GM21737 (cell line): ENCODE data around the gene COL5A2.

Experiments
- ATAC-seq: cut with Tn5 transposase; IDR thresholded peaks from one replicate; pipeline ENCODE4 v1.9.1; 2021; ENCODE audit warnings: mild to moderate bottlenecking, moderate library complexity; ENCODE audit not compliant: unreplicated experiment

Gene COL5A2

DNA sequence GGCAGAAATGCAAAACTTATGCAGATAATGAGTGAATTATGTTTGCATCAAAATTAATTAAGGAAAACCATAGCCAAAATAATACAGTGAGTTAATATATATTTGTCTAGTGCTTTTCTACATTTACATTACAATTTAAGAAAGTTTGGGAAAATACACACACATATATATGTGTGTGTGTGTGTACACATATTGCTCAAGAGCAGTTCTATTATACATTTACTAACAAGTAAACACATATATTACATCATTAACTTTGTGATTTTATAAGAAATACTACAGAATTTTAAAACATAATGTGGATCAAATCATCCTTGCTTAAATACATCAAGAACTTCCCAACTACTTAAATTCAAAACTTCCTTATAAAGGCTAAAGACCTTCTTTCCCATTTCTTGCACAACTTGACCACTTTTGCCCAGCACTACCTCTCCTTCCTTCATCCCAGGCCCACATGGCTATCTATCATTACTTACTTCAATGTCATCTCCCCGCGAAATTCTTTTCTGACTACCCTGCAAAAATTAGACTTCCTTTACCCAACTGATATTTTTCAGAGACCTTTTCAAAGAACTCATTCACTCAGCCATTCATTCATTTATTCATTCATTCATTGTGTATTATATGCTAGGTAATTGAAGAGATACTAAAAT lies 68.4 kb downstream of the COL5A2 start:
- ATAC-seq: no peak

DNA sequence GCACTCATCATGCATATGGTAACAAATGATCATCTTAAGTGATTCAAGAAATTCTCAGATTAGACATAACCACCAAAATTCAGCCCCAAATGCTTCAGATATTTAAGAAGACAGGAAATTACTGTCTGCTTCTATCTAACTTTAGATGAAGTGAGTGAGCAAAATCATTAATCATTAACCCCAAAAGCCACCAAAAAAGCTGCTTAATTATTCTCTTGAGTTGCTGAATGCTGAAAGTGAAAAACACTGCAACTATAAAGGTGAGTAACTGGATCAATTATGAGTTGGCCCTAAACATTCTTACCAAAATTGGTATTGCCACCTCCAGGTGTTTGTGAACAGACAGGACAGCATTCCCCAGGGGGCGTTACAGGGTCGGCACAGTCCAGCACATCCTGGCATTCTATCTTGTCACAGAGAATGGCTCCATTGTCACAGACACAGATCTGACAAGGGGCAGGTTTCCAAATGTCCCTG lies 69.6 kb downstream of the COL5A2 start:
- peak; percentile 95 for ATAC-seq

- no peak for ATAC-seq
Observed at GRCh38 chr2:189104934-189105333, 74.6 kb downstream of the COL5A2 start.

GRCh38 chr2:189102735-189103134 lies 76.8 kb downstream of the COL5A2 start:
- no peak for ATAC-seq

DNA sequence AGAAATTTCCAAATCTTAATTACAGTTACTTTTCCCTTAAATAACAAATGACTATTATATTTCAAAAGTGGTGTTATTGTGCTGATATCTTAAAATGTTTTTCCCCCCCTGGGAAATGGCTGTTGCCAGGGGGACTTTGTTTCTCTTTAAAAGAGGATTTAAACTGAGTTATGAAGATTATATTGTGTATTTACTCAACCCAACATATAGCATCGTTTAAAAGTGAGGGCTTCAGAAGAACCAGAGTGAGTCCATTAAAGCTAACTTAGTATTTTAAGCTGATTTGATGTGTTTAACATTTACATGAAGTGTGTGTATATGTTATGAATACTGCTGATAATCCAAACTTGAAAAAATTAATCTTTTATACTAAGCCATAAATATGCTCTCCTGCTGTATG lies 81.6 kb downstream of the COL5A2 start:
- no peak for ATAC-seq

- ATAC-seq: no peak
Observed at GRCh38 chr2:189096769-189097447, 82.7 kb downstream of the COL5A2 start.

- ATAC-seq: no peak
Observed at GRCh38 chr2:189095101-189095500, 84.5 kb downstream of the COL5A2 start.

- no peak for ATAC-seq
Observed at GRCh38 chr2:189092936-189093335, 86.6 kb downstream of the COL5A2 start.

DNA sequence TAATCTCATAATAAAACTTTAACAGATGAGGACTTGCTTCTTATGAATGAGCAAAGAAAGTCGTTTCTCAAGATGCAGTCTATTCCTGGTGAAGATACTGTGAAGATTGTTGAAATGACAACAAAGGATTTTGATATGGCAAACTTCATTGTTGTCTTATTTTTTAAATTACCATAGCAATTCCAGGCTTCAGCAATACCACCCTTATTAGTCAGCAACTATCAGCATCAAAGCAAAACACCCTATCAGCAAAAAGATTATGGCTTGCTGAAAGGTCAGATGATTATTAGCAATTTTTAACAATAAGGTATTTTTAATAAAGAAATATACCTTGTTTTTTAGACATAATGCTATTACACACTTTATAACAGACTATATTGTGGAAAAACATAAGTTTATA lies 88.3 kb downstream of the COL5A2 start:
- ATAC-seq: no peak

DNA sequence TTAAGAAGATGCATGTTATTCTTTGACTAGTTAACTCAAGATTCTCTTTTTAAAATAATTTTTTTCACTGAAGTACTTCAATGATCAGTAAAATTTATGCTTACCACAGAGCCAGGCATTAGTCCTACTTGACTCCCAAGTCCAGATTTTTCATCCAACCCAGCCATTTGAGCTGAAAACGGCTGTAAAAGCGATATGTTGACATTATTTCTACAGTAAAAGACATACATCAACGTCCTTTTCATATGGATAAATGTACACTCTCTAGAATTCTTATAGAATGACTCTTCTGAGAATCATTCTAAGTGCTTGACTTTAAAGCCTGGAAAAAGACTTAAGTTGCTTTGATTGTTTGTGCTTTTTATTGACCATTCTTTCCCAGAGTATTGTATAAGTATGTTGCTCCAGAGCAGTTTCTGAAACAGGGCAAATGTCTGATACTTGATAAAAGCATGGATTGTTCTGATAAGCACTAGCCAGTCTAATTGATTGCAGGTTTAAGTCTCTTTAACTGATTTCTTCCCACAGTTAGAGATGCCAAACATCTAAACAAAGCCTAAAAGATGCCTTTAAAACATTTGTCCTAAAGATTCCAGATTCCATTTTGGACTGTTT lies 90.9 kb downstream of the COL5A2 start:
- no peak for ATAC-seq

DNA sequence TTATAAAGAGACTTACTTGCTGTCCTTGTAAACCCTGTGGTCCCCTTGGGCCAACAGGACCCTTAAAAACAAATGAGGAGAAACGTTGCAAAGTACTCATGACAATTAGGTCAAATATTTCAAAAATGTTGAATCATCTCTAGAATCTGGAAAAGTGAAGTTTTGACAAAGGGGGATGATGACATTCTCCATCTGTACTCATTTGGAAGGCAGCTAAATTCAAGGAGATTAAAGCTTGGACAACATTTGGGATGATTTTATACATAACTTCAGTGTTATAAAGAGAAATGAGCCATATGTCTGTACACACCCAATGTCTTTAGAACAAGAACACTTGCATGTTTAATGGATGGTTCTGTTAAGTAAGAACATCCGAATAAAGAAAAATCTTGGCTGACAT lies 92.9 kb downstream of the COL5A2 start:
- ATAC-seq: no peak

DNA sequence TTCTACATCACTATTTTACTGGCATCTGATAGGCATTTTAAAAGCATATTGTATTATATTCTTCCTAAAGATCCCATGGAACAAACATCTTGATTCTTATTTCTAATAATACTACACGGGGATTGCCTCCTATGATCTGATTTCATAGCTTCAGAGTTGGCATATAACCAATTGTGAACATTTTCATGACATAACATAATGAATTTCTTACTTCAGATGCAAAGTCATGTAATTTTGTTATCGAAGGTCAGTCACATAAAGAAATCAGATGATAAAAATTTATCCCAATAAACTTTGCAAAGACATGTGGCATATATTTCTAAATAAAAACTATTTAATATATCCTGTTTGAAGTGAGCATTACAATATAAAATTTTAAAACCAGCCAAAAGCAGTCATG lies 93.3 kb downstream of the COL5A2 start:
- ATAC-seq: no peak

- ATAC-seq: no peak
Observed at GRCh38 chr2:189083606-189084005, 96.0 kb downstream of the COL5A2 start.

DNA sequence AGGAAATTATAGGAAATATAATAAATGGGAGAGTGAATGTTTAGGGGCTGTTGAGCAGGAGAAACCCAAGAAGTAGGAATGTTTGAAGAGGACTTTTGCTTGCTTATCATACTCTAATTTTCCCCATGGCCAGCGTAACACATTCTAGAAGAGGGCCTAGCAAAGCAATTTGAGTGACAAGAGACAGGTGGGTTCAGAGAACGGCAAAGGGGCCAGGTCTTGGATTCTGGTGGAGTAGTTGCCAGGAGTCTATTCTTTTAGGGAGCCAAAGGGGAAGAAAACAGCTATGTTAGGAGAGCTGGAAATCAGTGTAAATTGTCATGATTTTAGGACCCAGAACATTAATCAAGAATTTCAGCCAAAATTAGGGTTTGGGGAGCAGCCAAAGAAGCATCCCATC lies 96.5 kb downstream of the COL5A2 start:
- ATAC-seq: no peak

DNA sequence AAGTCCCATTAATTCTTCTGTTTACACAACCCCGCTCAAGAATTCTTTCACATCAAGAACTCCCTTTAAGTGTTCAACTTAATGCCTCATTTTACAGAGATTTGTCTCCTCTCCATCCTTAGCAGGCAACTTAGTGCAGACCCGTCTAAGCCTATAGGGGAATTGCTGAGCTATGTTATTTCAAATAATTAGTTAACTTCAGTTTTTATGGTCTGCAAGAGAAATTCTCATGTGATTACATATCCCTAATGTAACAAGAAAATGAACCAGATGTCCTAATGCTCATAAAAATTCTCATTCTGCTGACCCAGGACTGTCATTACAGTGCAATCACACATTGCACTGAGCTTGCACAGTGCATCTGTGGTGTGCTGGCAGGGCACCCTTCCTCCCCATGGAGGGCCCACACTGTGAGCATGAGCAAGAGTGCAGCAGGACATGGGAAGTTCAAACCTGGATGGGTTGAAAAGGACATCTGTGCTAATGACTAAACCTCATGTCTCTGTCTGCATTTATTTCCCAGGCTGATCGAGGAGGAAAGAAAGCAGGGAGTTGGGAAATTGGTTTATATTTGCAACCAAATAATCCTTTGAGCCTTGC lies 97.1 kb downstream of the COL5A2 start:
- ATAC-seq: no peak

GRCh38 chr2:189076572-189076971 lies 103.0 kb downstream of the COL5A2 start:
- no peak for ATAC-seq

DNA sequence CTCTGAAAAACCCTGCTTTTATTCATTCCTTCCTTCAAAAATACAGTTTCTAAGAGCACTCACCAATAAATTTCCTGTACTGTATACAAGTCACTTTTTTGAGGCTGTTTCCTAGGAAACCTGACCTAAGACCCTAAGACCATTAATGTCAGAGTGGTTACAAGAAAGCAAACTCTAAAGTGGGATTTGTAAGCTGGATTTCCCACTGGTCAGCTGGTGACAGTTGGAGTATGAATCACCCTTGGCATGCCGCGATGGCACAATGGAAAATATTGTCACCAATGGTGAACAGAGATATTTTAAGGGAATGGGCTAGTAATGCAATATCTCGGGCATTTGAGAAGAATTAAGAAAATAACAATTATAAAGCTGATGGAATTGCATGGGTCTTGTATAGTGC lies 103.4 kb downstream of the COL5A2 start:
- ATAC-seq: no peak

GRCh38 chr2:189074506-189074905 lies 105.1 kb downstream of the COL5A2 start:
- no peak for ATAC-seq

- no peak for ATAC-seq
Observed at GRCh38 chr2:189072036-189072435, 107.5 kb downstream of the COL5A2 start.

- no peak for ATAC-seq
Observed at GRCh38 chr2:189069855-189070619, 109.5 kb downstream of the COL5A2 start.

DNA sequence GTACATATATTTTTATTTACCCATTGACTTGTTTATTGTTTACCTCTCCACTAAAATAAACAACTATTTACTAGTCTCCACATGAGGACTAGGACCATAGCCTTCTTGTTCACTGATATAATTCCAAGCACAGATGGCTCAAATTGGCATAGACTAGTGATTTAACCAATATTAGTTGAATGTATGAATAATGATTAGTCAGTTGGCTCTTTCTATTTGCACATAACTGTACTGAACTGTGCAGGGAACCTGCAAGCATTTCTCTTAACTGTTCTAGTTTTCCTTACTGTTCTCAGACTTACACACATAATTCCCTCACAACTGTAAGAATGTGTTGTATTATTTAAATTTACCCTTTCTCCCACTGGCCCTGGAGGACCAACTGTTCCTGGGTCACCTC lies 113.5 kb downstream of the COL5A2 start:
- no peak for ATAC-seq
